ENCODE measurements around the gene LGI4.
"Not testable (repeated sequence)": the region's sequence is repeated elsewhere in the genome, so short reads cannot be mapped to it uniquely, and the experiment has no call there.

LGI4 gene

DNA sequence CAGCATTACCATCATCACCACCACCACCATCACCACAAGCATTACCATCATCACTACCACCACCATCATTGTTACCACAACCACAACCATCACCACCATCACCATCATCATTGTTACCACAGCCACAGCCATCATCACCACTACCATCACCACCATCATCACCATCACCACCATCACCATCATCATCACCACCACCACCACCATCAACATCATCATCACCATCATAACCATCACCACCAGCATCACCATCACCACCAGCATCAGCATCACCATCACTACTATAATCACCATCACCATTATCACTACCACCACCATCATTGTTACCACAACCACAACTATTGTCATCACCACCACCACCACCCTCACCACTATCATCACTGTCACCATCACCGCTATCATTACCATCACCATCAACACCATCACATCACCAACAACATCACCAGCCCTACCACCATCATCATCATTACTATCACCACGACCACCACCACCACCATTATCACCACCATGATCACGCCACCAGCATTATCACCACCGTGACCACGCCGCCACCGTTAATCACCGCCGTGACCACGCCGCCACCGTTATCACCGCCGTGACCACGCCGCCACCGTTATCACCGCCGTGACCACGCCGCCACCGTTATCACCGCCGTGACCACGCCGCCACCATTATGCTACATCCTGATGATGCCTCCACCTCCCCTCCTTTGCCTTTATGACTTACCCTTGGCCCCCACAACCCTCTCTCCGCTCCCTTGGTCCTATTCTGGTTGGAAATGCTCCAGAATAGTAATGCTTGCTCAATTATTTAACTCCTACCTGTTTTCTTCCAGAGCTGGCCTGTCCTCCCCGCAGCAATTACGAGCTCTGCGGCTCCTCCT lies 29.2 kb downstream of the LGI4 start:
- no peak for DNase-seq (ENCODE audit: low spot score)

DNA sequence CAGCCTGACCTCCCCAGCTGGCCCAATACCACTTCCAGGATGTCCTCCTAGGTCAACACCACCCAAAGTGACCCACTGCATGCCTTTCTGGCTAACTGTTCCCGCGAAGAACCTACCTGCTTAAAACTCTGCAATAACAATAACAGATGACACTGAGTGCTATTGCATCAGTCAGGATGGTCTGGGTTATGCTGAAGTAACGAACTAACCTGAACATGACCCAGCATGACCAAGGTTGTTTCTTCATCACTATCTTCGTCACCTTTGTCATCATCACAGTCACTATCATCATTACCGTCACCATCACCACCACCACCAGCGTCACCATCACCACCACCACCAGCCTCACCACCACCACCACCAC lies 29.8 kb downstream of the LGI4 start:
- DNase-seq (ENCODE audit: low spot score): no peak

DNA sequence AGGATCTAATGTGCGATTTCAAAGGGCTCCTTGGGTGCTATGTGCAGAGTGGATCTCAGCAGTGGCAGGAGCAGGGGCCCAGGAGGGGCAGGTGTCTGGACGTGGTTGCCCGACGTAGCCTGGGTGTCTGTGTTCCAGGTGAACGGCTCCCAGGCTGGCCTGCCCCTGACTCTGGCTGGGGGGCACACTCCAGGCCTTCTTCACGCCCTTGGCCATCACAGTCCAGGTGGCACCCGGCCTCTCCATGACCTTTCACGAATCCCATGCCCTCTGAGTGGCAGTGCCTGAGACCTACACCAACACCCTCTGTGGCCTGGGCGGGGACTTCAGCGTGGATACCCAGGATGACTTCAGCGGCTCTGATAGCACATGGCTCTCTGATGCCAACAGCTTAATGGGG lies 30.5 kb downstream of the LGI4 start:
- no peak for DNase-seq (ENCODE audit: low spot score)

DNA sequence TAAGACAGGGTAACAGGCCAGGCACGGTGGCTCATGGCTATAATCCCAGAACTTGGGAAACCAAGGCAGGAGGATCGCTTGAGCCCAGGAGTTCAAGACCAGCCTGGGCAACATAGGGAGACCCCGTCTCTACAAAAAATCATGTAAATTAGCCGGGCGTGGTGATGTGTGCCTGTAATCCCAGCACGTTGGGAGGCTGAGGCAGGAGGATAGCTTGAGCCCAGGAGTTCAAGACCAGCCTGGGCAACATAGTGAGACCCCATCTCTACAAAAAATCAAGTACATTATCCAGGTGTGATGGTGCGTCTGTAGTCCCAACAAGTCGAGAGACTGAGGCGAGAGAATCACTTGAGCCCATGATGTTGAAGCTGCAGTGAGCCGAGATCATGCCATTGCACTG lies 31.2 kb downstream of the LGI4 start:
- DNase-seq (ENCODE audit: low spot score): not testable (repeated sequence)

DNA sequence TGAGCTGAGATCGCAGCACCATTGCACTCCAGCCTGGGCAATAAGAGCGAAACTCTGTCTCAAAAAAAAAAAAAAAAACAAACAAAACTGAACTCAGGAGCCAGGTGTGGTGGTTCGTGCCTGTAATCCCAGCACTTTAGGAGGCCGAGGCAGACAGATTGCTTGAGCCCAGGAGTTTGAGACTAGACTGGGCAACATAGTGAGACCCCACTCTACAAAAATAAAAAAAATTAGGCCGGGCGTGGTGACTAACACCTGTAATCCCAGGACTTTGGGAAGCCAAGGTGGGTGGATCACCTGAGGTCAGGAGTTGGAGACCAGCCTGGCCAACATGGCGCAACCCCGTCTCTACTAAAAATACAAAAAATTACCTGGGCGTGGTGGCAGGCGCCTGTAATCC lies 32.9 kb downstream of the LGI4 start:
- DNase-seq (ENCODE audit: low spot score): not testable (repeated sequence)

DNA sequence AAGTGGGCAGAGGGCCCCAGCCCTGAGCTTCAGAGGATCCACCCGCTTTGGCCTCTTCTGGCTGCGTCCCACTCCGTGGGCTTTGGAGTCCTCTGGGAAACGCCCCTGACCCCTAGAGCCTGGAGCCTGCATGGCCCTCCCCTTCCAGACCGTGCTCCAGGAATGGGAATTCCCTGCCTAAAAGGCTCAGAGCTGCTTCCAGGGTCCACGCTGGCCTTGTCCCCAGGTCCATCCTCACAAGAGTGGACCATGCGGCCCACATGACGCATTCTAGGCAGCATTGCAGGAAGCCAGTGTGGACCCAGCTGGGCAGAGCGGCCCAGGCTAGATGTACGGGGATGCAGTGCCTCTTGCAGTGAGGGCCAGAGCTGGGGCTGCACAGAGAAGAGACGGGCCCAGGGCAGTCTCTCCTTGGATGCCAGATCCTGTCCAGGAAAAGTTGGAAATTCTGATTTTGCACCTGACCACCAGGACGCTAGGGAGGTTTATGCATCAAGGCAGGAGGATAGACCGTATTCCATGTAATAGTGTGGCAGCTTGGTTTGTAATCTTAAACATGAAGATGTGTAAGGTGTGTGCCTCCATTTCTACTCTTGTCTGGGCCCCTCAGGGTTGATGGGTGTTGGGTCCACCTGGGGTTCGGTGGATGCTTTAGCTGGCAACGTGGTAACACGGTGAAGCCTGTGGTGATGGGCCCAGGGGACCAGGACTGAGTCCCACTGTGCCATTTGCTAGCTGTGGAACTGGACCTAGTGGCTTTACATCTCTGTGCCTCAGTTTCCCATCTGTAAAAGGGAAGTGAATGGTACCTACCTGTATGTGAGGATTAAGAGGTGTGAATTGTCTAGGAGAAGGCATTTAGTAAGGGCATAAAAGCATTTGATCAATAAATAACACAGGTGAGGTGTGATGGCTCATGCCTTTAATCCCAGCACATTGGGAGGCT lies 34.0 kb downstream of the LGI4 start:
- DNase-seq (ENCODE audit: low spot score): no peak

DNA sequence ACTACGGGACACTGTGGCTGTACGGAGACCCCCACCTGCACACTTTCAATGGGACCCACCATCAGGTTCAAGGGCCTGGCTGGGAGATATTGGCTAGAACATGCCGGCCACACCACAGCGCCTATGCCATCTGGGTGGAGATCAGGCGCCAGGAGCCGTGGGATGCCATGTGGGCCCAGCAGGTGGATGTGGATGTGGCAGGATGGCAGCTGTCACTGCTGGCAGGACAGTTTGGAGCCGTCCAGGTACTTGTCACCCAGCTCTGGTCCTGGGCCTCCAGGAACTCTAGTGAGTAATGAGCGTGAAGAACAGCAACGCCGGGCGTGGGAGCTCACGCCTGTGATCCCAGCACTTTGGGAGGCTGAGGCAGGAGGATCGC lies 35.0 kb downstream of the LGI4 start:
- DNase-seq (ENCODE audit: low spot score): no peak

DNA sequence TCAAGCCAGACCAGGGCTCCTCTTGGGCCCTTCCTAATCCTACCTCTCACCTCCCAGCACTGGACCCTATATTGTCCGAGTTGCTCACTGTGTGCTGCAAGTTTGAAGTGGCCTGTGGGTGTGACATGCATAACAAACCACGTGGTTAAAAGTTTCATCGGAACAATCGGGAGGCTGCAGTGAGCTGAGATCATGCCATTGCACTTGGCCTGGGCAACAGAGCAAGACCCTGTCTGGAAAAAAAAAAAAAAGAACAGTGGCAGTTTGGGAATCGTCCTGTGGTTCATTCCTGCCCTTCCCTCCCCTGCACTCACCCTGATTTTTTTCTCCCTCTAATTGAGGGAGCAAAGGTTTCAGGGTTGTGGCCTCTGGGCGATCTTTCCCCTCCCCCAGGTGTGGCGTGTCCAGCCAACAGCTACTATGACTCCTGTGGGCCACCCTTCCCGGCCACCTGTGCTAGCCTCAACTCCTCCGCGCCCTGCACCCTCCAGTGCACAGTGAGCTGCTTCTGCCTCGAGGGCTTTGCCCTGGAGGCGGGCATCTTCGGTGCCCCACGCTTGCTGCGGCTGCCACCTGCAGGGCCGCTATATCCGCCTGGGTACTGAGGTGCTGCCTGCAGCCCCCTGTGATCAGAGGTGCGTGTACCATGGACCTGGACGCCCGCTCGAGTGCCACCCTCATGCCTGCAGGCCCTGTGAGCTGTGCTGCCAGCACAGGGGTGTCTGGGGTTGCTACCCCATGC lies 35.5 kb downstream of the LGI4 start:
- DNase-seq (ENCODE audit: low spot score): no peak

DNA sequence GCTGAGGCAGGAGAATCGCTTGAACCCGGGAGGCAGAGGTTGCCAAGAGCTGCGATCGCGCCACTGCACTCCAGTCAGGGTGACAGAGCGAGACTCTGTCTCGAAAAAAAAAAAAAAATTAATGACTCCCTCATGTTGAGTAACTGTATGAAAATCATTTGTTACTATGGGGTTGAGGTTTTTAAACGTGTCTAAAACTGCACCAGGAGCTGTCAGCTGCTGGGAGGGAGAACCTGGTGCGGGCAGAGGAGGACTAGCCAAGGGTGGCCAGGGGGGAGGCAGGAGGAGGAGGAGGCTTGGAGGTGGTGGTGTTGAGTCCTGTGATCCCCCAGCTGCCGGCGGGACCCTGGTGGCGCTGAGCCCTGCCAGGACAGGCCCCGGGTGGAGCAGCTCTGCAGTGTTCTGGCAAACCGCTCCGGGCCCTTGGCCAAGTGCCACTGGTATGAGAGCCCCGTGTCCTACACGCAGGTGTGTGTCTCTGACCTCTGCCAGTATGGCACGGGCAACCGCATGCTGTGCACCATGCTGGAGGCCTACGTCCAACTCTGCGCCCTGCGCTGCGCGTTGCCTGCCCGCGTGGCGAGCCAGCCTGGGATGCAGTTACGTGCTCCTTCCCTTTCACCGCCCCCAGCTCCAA lies 36.3 kb downstream of the LGI4 start:
- no peak for DNase-seq (ENCODE audit: low spot score)

DNA sequence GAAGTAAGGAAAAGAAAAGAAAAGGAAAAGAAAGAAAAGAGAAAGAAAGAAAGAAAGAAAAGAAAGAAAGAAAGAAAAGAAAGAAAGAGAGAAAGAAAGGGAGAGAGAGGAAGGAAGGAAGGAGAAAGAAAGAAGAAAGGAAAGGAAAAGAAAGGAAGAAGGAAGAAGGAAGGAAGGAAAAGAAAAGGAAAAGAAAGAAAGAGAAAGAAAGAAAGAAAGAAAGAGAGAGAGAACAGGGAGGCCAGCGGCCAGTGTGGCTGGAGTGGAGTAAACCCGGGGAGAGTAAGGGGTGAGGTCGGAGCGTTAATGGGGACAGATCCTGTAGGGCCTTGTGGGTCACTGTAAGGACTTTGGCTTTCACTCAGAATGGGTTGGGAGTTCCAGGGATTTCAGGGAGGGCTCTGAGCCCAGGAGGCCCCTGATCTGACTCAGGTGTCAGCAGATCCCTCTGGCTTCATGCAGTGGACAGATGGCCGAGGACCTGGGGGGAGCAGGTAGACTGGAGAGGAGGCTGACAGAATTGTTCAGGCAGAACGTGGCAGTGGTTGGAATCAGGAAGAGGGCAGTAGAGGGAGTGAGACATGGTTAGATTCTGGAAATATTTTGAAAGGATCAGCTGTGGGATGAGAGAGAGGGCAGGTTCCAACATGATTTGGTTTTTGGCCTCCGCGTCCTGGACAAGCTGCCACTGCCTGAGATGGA lies 39.0 kb downstream of the LGI4 start:
- no peak for DNase-seq (ENCODE audit: low spot score)

DNA sequence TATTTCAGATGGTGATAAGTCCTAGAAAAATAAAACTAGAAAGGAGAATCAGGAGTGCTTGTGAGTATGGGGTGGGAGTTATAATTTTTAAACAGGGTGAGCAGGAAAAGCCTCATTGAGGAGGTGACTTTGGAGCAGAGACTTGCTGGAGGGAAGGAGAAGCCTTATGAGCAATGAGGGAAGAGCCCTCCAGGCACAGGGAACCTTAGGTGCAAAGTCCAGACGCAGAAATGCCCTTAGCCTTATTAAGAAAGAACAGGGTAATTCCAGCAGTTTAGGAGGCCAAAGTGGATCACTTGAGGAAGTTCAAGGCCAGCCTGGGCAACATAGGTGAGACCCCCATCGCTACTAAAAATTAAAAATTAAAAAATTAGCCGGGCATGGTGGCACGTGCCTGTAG lies 40.2 kb downstream of the LGI4 start:
- DNase-seq (ENCODE audit: low spot score): no peak

DNA sequence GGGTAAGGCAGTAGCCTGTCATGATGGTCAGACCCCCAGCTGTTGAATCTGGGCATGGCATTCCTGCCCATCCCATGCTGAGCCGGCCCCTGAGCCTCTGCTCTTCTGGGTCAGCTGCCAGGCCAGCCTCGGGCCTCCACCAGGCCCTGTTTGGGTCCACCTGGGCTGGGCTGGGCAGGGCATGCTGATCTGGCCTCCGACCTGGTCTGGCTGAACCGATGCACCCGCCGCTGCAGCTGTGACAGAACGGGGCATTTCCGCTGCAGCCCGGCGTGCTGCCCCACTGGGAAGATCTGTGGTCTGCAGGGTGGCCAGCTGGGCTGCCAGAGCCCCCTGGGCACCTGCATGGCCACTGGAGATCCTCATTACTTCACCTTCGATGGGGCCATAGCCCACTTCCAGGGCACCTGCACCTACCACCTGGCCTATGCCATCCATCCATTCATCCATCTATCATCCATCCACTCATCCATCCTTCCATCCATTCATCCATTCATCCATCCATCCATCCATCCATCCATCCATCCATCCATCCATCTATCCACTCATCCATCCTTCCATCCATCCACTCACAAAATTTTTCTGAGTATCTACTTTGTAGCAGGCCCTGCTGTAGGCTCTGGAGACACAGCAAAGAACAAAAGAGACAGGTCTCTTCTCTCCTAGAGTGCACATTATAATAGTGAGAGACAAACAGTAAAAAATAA lies 40.8 kb downstream of the LGI4 start:
- DNase-seq (ENCODE audit: low spot score): no peak

DNA sequence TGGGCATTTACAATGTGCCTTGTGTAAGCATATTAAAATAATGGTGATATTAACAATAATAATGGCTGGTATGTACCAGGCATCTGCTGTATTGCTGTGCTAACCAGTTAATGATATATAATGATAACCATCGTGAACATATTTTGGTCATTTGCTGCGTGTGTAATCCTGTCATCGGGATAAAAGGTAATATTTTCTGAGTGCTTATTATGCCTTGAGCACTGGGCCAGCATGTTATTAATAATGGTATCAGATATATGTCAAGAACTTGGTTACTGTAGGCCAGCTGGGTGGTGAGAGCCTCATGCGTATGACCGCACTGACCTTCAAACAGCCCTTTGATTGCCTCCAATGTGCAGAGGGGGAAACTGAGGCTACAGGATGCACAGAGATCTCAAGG lies 41.4 kb downstream of the LGI4 start:
- DNase-seq (ENCODE audit: low spot score): no peak

DNA sequence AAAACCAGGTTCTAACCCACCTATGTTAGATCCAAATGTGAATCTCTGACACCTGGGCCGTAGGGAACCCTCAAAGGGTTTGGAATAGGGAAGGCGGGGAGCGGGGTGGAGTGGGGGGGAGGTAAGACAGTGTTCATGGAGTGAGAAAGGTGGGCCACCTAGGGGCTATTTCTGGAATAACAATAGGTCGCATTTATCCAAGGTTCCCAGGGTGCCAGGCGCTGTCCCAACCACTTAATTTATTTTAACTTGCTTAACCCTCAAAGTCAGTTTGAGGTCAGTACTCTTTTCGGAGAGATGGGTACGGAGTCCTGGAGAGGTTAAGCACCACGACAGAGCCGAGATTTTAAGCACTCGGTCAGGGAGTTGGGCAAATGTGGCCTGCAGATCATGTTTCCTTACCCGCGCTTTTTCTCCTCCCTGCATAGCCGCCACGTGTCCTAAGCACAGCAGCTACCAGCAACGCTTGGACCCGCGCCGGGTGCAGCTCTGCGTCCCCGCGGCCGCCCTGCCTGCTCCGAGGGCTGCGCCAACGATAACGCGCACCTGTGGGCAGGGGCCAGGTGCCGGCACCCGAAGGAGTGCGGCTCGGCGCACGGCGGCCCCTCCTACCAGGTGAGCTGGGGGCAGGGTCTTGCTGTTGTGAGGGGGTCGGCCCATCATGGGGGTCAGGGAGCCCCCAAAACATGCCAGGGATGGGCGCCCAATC lies 44.2 kb downstream of the LGI4 start:
- DNase-seq (ENCODE audit: low spot score): peak; percentile 88

DNA sequence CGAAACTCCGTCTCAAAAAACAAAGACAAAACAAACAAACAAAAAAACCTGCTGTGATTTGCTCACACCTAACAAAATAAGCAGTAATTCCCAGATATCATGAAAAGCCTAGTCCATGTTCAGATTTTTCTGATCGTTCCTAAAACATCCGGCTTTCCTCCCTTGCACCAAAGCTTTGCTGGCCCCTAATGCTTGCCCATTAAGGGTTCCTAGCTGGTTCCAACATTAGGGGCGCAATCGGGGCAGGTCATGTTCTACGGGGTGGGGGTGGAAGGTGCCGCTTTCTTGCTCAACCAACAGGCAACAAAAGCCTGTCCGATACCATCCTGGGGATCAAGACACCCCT lies 44.7 kb downstream of the LGI4 start:
- no peak for DNase-seq (ENCODE audit: low spot score)

DNA sequence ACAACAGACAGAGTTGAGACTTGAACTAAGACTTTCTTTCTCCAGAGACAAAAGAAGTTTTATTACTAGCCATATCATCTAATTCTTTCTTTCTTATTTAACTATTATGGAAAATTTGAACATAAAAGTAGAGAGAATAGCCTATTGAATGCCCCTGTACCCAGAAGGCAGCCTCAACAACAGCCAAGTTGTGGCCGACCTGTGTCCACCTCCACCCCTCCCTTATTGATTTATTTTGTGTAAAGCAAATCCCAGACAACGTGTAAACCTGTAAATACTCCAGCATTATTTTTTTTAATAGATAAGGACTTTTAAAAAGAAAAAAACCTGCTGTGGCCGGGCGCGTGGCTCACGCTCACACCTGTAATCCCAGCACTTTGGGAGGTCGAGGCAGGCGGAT lies 45.3 kb downstream of the LGI4 start:
- DNase-seq (ENCODE audit: low spot score): no peak

DNA sequence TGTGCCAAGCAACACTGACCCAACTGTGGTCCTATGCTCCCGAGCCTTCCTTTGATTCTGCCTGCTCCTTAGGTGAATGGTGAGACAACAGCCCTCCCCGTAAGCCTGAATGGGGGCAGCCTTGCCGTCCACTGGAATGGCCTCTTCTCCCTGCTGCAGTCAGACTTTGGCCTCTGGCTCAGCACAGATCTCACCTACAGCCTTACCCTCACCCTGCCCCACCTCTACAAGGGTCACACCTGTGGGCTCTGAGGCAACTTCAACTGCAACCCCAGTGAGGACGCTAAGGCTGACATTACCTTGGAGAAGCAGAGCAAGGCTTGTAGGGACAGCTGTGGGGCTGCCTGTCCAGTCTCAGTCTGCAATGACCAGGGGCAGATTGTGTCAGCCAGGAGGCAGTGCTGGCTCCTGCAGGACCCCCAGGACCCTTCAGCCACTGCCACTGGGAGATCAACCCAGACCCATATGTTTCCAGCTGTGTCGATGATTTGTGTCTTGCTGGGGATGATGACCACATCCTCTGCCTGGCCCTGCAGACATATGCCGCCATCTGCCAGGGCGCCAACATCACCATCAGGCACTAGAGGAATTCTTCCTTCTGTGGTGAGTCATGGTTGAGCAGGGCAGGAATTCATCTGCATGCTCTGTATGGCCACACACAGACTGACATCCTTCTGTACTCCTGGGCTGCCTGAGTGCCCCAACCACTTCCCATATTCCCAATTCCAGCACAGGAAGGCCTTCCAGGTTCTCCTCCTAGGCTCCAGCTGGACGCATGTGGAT lies 46.5 kb downstream of the LGI4 start:
- DNase-seq (ENCODE audit: low spot score): peak; percentile 91

DNA sequence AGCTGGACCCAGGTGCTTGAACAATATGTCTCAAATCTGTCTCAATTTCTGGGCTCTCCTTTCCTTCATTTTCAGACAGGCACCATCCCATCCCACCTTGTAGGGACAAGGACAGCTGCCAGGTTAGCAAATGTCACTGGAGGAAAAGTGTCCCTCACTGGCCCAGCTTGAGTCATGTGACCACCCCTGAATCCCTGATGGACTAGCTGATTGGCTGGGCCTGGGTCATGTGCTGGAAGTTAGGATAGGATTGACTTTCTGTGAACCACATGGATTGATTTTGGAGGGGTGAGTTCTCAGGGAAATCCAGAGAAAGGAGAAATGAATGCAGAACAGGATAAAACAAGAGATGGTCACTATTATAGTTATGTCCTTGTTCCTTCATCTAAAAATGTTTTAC lies 47.5 kb downstream of the LGI4 start:
- no peak for DNase-seq (ENCODE audit: low spot score)

DNA sequence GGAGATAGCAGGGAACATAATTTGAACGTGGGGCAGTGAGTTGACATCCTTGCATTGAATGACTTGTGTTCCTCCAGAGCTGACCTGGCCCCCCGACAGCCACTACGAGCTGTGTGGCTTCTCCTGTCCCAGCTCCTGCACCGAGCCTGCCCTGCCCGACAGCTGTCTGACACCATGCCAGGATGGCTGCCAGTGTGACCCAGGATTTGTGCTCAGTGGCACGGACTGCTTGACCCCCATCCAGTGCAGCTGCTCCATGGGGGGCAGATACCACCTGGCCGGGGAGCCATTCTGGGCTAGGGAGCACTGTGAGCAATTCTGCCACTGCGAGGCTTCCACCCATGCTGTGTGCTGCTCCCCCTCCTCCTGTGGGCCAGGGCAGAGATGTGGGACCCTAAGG lies 48.4 kb downstream of the LGI4 start:
- no peak for DNase-seq (ENCODE audit: low spot score)

Measured in AG08396 (cell line).